ENCODE data around the gene MGME1.

Gene MGME1

GRCh38 chr20:17928211-17928611 is 40.6 kb upstream of the MGME1 start:
- no peak overlapping the region for H3K4me3 ChIP-seq (ENCODE audit: low read depth, low read length)
- H3K27ac ChIP-seq = no peak overlapping the region
- DNase-seq = no peak
- H3K9me3 ChIP-seq (ENCODE audit: severe bottlenecking) = no peaks in the 10 kb centered on the region
- TF ChIP-seq, protein P1, sequence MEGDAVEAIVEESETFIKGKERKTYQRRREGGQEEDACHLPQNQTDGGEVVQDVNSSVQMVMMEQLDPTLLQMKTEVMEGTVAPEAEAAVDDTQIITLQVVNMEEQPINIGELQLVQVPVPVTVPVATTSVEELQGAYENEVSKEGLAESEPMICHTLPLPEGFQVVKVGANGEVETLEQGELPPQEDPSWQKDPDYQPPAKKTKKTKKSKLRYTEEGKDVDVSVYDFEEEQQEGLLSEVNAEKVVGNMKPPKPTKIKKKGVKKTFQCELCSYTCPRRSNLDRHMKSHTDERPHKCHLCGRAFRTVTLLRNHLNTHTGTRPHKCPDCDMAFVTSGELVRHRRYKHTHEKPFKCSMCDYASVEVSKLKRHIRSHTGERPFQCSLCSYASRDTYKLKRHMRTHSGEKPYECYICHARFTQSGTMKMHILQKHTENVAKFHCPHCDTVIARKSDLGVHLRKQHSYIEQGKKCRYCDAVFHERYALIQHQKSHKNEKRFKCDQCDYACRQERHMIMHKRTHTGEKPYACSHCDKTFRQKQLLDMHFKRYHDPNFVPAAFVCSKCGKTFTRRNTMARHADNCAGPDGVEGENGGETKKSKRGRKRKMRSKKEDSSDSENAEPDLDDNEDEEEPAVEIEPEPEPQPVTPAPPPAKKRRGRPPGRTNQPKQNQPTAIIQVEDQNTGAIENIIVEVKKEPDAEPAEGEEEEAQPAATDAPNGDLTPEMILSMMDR (IDR thresholded peaks at IDR 0.05; ENCODE audit: low read depth, low read length) = no peak
- H3K27me3 ChIP-seq (ENCODE audit: insufficient read depth, low read depth, severe bottlenecking) = no peaks in the 10 kb centered on the region
- no peaks in the 10 kb centered on the region for H3K36me3 ChIP-seq

DNA sequence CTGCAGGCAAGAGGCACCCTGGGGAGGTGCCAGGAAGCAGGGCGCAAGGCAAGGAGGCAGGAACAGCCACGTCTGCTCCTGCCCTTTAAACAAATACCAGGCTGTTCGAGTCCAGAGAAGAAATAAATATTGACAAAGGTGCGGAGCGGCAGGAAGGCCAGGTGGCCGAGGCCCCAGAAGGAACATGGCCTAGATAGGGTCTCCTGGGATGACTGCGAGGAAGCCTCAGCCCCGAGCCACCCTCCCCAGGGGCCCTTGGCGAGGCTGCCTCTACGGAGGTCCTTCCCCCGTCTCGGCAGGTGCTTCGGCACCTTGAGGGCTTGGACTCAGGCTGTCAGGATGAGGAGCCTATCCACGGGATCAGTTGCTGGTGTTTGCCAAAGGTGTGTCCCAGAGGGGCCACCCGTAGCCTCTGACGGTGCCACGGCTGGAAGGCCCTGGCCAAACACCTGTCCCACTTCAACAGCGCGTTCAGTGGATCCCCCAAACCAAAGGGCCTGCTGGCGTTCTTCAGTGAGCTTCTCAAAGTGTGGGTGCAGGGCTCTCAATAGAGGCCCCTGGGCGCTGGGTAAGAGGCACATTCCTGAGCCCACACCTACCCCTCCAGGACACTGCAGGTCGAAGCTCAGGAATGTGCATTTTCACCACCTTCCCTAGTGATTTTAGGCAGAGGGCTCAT is 40.0 kb upstream of the MGME1 start:
- no peak for DNase-seq
- TF ChIP-seq, protein P1 (IDR thresholded peaks at IDR 0.05; ENCODE audit: low read depth, low read length) = no peak

GRCh38 chr20:17931513-17931912 is 37.3 kb upstream of the MGME1 start:
- H3K27ac ChIP-seq = no peak overlapping the region
- no peak for DNase-seq

More for the DNA sequence above, 40.0 kb upstream of the MGME1 start:
- Histone ChIP-seq H3K4me3 (ENCODE audit: low read depth, low read length) (no peak overlapping the region), H3K27me3 (ENCODE audit: insufficient read depth, low read depth, severe bottlenecking) (no peaks in the 10 kb centered on the region), H3K36me3 (no peaks in the 10 kb centered on the region), H3K9me3 (ENCODE audit: severe bottlenecking) (no peaks in the 10 kb centered on the region), H3K27ac (no peak overlapping the region)

DNA sequence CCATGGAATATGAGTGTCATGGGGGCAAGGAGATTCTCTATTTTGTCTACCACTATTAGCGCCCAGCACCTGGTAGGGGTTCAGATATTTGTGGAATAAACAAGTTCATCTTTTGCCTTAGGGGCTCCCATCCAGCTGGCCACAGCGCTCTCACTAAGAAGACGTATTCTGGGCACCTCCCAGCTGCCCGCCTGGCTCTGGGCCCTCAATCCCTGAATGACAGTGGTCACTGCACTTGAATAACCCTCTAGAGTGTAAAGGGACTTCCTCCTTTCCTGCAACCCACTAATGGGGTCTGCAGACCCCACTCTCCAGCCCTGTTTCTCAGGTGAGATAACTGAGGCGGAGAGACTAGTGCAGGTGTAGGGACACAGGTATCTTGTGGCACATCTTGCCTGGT is 36.4 kb upstream of the MGME1 start:
- no peak for DNase-seq
- Histone ChIP-seq H3K9me3 (ENCODE audit: severe bottlenecking) (no peaks in the 10 kb centered on the region), H3K27ac (no peak overlapping the region), H3K27me3 (ENCODE audit: insufficient read depth, low read depth, severe bottlenecking) (no peaks in the 10 kb centered on the region), H3K36me3 (no peaks in the 10 kb centered on the region), H3K4me3 (ENCODE audit: low read depth, low read length) (no peak overlapping the region)
- TF ChIP-seq, protein P1 (IDR thresholded peaks at IDR 0.05; ENCODE audit: low read depth, low read length) = no peak

More at GRCh38 chr20:17931513-17931912, 37.3 kb upstream of the MGME1 start:
- no peaks in the 10 kb centered on the region for H3K36me3 ChIP-seq
- TF ChIP-seq, protein P1 (IDR thresholded peaks at IDR 0.05; ENCODE audit: low read depth, low read length) = no peak
- no peaks in the 10 kb centered on the region for H3K27me3 ChIP-seq (ENCODE audit: insufficient read depth, low read depth, severe bottlenecking)
- no peak overlapping the region for H3K4me3 ChIP-seq (ENCODE audit: low read depth, low read length)
- H3K9me3 ChIP-seq (ENCODE audit: severe bottlenecking) = no peaks in the 10 kb centered on the region

GRCh38 chr20:17933121-17933520 is 35.7 kb upstream of the MGME1 start:
- H3K4me3 ChIP-seq (ENCODE audit: low read depth, low read length) = no peak overlapping the region
- DNase-seq = no peak
- no peaks in the 10 kb centered on the region for H3K27me3 ChIP-seq (ENCODE audit: insufficient read depth, low read depth, severe bottlenecking)
- no peaks in the 10 kb centered on the region for H3K36me3 ChIP-seq
- TF ChIP-seq, protein P1 (IDR thresholded peaks at IDR 0.05; ENCODE audit: low read depth, low read length) = no peak
- no peaks in the 10 kb centered on the region for H3K9me3 ChIP-seq (ENCODE audit: severe bottlenecking)
- H3K27ac ChIP-seq = no peak overlapping the region

DNA sequence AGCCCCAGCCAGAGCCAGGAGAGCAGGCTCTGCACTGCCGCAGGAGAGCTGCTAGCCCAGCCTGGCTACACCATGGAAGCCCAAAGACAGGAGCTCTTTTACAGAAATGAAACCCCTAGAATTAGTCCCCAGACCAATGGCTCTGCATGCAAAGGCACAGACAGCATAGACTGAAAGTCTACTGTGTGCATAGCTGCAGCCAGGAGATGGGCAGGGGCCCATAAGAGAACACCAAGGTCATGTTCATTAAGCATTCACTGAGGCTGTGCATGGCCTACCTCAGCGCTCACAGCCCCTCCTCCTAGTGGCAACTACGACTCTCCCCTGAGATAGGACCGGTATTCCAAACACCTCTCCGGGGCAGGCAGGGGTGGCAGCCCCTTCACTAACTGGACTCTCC is 35.1 kb upstream of the MGME1 start:
- no peak overlapping the region for H3K4me3 ChIP-seq (ENCODE audit: low read depth, low read length)

More for the DNA sequence above, 35.1 kb upstream of the MGME1 start:
- Histone ChIP-seq H3K36me3 (no peaks in the 10 kb centered on the region), H3K27me3 (ENCODE audit: insufficient read depth, low read depth, severe bottlenecking) (no peaks in the 10 kb centered on the region), H3K27ac (no peak overlapping the region), H3K9me3 (ENCODE audit: severe bottlenecking) (no peaks in the 10 kb centered on the region)
- TF ChIP-seq, protein P1 (IDR thresholded peaks at IDR 0.05; ENCODE audit: low read depth, low read length) = no peak
- no peak for DNase-seq
